Cardiac fibroblast (primary cell): ENCODE results near the gene NUMBL.
A peak's percentile ranks its signal among the peaks of the same experiment; 100 is the strongest.
"Not testable (repeated sequence)": the region's sequence is repeated elsewhere in the genome, so short reads cannot be mapped to it uniquely, and the experiment has no call there.

Experiments used
- DNase-seq, 2 donors: peaks; one replicate each; pipeline versions ENCODE4 v3.0.0 to v3.0.0-alpha.2; 2010; ENCODE audit warnings: low read depth in 2 of 2
- H3K4me3 ChIP-seq, 2 donors: replicated peaks in 1 of 2; 1 replicate in 1 of 2; 2 replicates in 1 of 2; pipeline ENCODE4 v1.5.1; 2011; ENCODE audit warnings: low read depth in 2 of 2, low read length in 2 of 2, mild to moderate bottlenecking in 2 of 2, moderate library complexity in 1 of 2
- TF ChIP-seq, protein P1 (sequence below): IDR thresholded peaks from one replicate; pipeline ENCODE4 v1.5.1; 2011; ENCODE audit warnings: low read depth, mild to moderate bottlenecking, low read length, inconsistent platforms

NUMBL gene

DNA sequence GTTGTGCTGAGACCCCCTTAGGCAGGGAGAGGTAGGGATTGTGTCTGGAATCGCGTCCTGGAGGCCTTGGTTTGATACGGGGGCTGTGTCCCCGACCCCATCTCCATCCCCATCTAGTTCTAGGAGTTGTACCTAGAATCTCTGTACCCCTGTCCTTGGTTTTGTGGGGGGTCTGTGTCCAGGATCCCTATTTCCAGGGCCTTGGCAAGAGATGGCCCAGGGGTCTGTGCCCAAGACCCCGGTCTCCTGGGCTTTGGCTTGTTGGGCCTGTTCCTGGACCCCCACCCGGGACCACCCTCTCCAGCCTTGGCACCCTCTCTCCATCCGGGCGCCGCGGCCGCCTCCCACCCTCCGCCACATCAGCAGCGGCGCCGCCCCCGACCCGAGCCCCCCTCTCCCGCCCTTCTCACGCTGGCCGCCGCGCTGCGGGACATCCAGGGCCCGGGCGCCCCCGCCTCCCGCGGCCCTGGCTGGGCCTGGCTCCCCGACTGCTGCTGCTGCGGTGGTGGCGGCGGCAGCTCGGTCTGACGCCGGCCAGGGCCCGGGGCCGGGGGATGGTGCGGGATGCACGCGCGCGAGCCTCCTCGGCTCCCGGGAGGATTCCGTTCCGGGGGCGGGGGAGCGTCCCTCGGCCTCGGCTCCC, at the start of gene NUMBL:
Gene NUMBL, minus strand, starts transcription at position 602 of the 643 bp plus-strand sequence. Its CDS starts 168 bp downstream, at position 434.
- TF ChIP-seq, protein P1, sequence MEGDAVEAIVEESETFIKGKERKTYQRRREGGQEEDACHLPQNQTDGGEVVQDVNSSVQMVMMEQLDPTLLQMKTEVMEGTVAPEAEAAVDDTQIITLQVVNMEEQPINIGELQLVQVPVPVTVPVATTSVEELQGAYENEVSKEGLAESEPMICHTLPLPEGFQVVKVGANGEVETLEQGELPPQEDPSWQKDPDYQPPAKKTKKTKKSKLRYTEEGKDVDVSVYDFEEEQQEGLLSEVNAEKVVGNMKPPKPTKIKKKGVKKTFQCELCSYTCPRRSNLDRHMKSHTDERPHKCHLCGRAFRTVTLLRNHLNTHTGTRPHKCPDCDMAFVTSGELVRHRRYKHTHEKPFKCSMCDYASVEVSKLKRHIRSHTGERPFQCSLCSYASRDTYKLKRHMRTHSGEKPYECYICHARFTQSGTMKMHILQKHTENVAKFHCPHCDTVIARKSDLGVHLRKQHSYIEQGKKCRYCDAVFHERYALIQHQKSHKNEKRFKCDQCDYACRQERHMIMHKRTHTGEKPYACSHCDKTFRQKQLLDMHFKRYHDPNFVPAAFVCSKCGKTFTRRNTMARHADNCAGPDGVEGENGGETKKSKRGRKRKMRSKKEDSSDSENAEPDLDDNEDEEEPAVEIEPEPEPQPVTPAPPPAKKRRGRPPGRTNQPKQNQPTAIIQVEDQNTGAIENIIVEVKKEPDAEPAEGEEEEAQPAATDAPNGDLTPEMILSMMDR: no peak
- peak within 1 kb of the TSS; percentile 65 to 89 for H3K4me3 ChIP-seq
- no peak for DNase-seq

DNA sequence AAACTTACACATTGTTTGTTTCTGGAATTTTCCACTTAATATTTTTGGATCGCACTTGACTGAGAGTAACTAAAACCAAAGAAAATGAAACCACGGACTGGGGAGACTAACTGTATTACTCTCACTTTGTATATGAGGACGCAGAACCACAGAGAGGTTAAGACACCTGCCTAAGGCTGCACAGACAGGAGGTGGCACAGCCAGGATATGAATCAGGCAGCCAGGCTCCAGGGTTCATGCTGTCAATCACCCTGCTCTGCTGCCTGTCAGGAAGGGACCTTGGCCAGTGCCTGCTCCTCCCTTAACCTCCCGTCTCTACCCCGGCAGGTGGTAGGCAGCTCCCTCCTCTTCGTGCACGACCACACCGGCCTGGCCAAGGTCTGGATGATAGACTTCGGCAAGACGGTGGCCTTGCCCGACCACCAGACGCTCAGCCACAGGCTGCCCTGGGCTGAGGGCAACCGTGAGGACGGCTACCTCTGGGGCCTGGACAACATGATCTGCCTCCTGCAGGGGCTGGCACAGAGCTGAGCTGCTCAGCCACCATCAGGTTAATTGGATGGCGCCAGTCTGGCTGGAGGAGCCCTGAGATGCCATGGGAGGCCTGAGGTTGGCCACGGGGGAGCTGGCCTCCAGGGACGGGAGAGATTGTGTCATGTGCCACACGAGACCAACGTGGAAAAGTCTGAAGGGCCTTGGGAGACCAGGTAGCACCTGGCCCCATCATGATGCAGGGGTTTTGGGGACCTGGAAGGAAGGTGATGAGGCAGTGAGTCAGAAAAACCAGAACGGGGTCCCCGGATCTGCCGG, 48.8 kb upstream of the NUMBL start:
- TF ChIP-seq, protein P1: no peak
- no peak for DNase-seq
- no peak overlapping the region for H3K4me3 ChIP-seq

DNA sequence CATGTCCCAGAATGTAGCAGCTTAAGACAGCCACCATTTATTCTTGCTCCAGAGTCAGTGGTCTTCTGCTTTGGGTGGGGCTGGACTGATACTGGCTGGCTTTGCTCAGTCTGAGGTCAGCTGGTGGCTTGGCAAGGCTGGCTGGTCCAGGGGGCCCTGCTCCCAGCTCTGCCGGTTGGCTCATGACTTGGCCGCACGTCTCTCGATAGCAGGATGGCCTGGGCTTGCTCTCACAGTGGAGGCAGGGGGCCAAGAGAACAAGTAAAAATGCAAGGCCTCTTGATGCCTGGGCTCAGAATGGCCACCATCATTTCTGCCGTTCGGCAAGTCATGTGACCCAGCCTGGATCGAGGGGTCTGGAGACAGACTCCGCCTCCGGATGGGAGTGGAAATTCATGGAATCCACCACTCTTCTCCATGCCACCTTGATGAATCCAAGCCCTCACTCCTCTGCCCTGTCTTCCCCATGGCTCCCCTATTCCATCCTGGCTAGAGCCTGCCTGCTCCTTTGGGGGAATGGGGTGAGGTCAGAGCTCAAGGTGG, 46.7 kb upstream of the NUMBL start:
- no peak for DNase-seq
- TF ChIP-seq, protein P1: no peak
- H3K4me3 ChIP-seq: no peak overlapping the region

DNA sequence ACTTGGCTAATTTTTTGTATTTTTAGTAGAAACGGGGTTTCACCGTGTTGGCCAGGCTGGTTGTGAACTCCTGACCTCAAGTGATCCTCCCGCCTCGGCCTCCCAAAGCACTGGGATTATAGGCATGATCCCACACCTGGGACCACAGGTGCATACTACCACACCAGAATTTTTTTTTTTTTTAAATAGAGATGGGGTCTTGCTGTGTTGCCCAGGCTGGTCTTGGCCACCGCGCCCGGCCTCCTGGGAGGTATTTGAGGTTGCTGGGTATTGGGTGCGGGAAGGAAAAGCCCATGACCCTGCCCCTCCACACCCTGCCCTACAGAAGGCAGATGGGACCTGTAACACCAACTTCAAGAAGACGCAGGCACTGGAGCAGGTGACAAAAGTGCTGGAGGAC, 46.2 kb upstream of the NUMBL start:
- DNase-seq: no peak
- H3K4me3 ChIP-seq: no peak overlapping the region
- TF ChIP-seq, protein P1: no peak

DNA sequence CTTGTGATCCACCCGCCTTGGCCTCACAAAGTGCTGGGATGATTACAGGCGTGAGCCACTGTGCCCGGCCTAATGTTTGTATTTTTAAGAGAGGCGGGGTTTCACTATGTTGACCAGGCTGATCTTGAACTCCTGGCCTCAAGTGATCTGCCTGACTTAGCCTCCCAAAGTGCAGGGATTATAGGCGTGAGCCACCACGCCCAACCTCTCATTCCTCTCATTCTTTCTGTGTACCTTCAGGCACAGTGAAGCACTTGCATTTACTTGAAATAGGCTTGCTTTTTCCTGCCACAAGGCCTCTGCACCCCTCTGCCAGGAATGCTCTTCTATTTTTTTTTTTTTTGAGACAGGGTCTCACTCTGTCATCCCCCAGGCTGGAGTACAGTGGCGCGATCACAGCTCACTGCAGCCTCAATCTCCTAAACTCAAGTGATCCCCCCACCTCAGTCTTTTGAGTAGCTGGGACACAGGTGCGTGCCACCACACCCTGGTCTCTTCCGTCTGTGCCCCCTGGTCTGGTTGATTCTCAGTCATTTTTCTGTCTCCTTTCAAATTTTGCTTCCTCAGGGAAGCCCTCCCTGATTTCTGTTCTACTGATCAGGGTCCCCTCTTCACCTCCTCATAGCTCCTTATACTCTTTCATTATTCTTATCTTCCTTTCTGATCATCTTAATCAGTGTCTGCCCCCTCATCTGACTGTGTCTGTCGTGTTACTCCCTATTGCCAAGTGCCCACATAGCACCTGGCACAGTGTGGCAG, 44.7 kb upstream of the NUMBL start:
- TF ChIP-seq, protein P1: no peak
- no peak for DNase-seq
- H3K4me3 ChIP-seq: no peak overlapping the region

DNA sequence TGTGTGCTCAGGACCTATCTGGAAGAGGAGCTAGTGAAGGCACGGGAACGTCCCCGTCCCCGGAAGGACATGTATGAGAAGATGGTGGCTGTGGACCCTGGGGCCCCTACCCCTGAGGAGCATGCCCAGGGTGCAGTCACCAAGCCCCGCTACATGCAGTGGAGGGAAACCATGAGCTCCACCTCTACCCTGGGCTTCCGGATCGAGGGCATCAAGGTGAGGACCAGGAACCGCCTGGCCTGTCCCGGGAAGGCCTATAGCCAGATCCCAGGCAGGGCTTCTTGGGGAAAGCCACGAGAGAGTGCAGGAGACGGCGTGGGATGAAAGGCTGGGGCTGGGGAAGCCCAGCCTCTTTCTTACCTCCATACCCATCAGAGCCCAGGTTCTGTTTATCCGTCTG, 42.7 kb upstream of the NUMBL start:
- TF ChIP-seq, protein P1: no peak
- no peak for DNase-seq
- H3K4me3 ChIP-seq: no peak overlapping the region

DNA sequence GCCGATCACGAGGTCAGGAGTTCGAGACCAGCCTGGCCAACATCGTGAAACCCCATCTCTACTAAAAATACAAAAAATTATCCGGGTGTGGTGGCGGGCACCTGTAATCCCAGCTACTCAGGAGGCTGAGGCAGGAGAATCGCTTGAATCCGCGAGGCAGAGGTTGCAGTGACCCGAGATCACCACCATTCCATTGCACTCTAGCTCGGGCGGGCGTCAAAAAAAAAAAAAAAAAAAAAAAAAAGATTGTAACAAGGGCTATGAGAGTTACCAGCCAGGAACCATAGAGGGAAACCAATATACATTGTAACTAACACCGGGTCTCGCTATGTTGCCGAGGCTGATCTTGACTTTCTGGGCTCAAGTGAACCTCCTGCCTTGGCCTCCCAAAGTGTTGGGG, 41.9 kb upstream of the NUMBL start:
- H3K4me3 ChIP-seq, DNase-seq: not testable (repeated sequence)

DNA sequence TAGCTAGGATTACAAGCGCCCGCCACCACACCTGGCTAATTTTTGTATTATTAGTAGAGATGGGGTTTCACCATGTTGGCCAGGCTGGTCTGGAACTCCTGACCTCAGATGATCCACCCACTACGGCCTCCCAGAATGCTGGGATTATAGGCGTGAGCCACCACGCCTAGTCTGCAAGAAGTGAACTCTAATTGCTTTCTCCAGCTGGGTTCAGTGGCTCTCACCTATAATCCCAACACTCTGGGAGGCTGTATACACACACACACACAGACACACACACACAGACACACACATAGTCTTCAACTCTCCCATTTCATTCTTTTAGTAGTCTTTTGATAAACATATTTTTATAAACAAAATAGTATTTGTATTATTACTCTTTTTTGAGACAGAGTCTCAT, 39.6 kb upstream of the NUMBL start:
- DNase-seq, H3K4me3 ChIP-seq: not testable (repeated sequence)
